Aorta (tissue), 5 donors: Measurements from ENCODE around the gene CCR5AS.

Source experiments
- ATAC-seq: fragments of 200-7000 bp; cut with Tn5 transposase; one replicate; pipeline ENCODE4 v1.9.1; 2022; ENCODE audit warnings: moderate library complexity; ENCODE audit not compliant: low FRiP score
- DNase-seq, 2 donors: peaks; one replicate each; pipeline ENCODE4 v3.0.0-alpha.2; 2020
- H3K27ac ChIP-seq, 2 donors: one replicate each; pipeline ENCODE4 v1.5.1; 2013; ENCODE audit warnings: low read length in 2 of 2, mild to moderate bottlenecking in 2 of 2, moderate library complexity in 2 of 2, control low read depth in 1 of 2, inconsistent platforms in 1 of 2, low read depth in 1 of 2
- H3K27me3 ChIP-seq, 2 donors: one replicate each; pipeline ENCODE4 v1.6.1; 2013; ENCODE audit warnings: control low read depth in 1 of 2, low read length in 1 of 2, mild to moderate bottlenecking in 1 of 2, moderate library complexity in 1 of 2; ENCODE audit not compliant: insufficient read depth in 2 of 2, control insufficient read depth in 1 of 2
- H3K36me3 ChIP-seq, 2 donors: one replicate each; pipeline ENCODE4 v1.6.1; 2013; ENCODE audit warnings: control low read depth in 1 of 2, low read length in 1 of 2, mild to moderate bottlenecking in 1 of 2; ENCODE audit not compliant: insufficient read depth in 2 of 2, control insufficient read depth in 1 of 2
- H3K4me1 ChIP-seq, 2 donors: one replicate each; pipeline ENCODE4 v1.6.1; 2013; ENCODE audit warnings: low read length in 2 of 2, control low read depth in 1 of 2, mild to moderate bottlenecking in 1 of 2, moderate library complexity in 1 of 2; ENCODE audit not compliant: insufficient read depth in 2 of 2, control insufficient read depth in 1 of 2
- H3K4me3 ChIP-seq, 2 donors: one replicate each; pipeline ENCODE4 v1.5.1; 2013; ENCODE audit warnings: low read length in 2 of 2, control low read depth in 1 of 2, mild to moderate bottlenecking in 1 of 2
- H3K9me3 ChIP-seq: one replicate; pipeline ENCODE4 v1.6.1; 2013; ENCODE audit warnings: mild to moderate bottlenecking, low read length; ENCODE audit not compliant: control insufficient read depth
- WGBS, 2 donors: extraction: QIAGEN DNeasy Blood & Tissue Kit; methylation state at CpG; one replicate each; pipeline ENCODE4 v1.1.7; 2013; 5-methylcytosine and 5-hydroxymethylcytosine counted together
- intact Hi-C, 2 donors: fragments of 100-400 bp; cut with DNase I; formaldehyde crosslinking; loops; one replicate each; pipeline versions ENCODE4 v1.14.2 to v1.15.0; 2022
- donor health status: healthy with polysubstance abuse.
- donor health status: Bipolar disorder and iron deficiency.
- donor health status: DM: no; HTN: no; CAD: no.
- donor health status: DM: no; HTN: no; CAD: no.
- donor health status: DM: yes; HTN: yes; CAD: no.

Gene CCR5AS

GRCh38 chr3:46419816-46420215, 12.9 kb upstream of the CCR5AS start:
- ATAC-seq = no peak
- Histone ChIP-seq H3K9me3 (no peaks in the 10 kb centered on the region), H3K36me3 (no peaks in the 10 kb centered on the region), H3K4me1 (no peaks in the 10 kb centered on the region), H3K4me3 (no peak overlapping the region), H3K27me3 (no peaks in the 10 kb centered on the region), H3K27ac (no peak overlapping the region)
- DNase-seq = no peak
- 94 to 96% methylated on average over 4 of the region's 4 CpGs for WGBS, 2 donors
- intact Hi-C loops = no loop called here

GRCh38 chr3:46417841-46418611, 11.2 kb upstream of the CCR5AS start:
- DNase-seq (no peak), ATAC-seq (no peak)
- intact Hi-C loops = no loop called here
- Histone ChIP-seq H3K9me3 (no peaks in the 10 kb centered on the region), H3K4me3 (no peak overlapping the region), H3K36me3 (no peaks in the 10 kb centered on the region), H3K27me3 (no peaks in the 10 kb centered on the region), H3K4me1 (no peaks in the 10 kb centered on the region), H3K27ac (no peak overlapping the region)
- 85 to 88% methylated on average over 9 of the region's 9 CpGs for WGBS, 2 donors

- H3K9me3 ChIP-seq = no peaks in the 10 kb centered on the region
- H3K4me3 ChIP-seq = no peak overlapping the region
- ATAC-seq = no peak
- intact Hi-C loops = no loop called here
- no peak for DNase-seq
- H3K27ac ChIP-seq = no peak overlapping the region
- H3K36me3 ChIP-seq = no peaks in the 10 kb centered on the region
- no peaks in the 10 kb centered on the region for H3K27me3 ChIP-seq
- H3K4me1 ChIP-seq = no peaks in the 10 kb centered on the region
- WGBS, 2 donors = 64 to 65% methylated on average over 7 of the region's 7 CpGs
Observed at GRCh38 chr3:46416811-46417510, 10.1 kb upstream of the CCR5AS start.

GRCh38 chr3:46416125-46416810, 9.4 kb upstream of the CCR5AS start:
- Histone ChIP-seq H3K27ac (no peak overlapping the region), H3K4me3 (no peak overlapping the region), H3K27me3 (no peaks in the 10 kb centered on the region), H3K36me3 (no peaks in the 10 kb centered on the region), H3K9me3 (no peaks in the 10 kb centered on the region), H3K4me1 (no peaks in the 10 kb centered on the region)
- intact Hi-C loops = no loop called here
- WGBS, 2 donors = 72 to 74% methylated on average over 10 of the region's 10 CpGs
- DNase-seq = no peak
- ATAC-seq = no peak

- 88 to 89% methylated on average over 4 of the region's 4 CpGs for WGBS, 2 donors
Observed at GRCh38 chr3:46414739-46415138, 7.9 kb upstream of the CCR5AS start.

GRCh38 chr3:46413951-46414350, 7.1 kb upstream of the CCR5AS start:
- intact Hi-C loops = no loop called here
- no peak for DNase-seq
- no peaks in the 10 kb centered on the region for H3K4me1 ChIP-seq

More at GRCh38 chr3:46414739-46415138, 7.9 kb upstream of the CCR5AS start:
- DNase-seq (no peak), ATAC-seq (no peak)
- H3K4me1 ChIP-seq = no peaks in the 10 kb centered on the region
- no peaks in the 10 kb centered on the region for H3K36me3 ChIP-seq
- no peak overlapping the region for H3K27ac ChIP-seq
- H3K9me3 ChIP-seq = no peaks in the 10 kb centered on the region
- intact Hi-C loops = no loop called here
- no peaks in the 10 kb centered on the region for H3K27me3 ChIP-seq
- H3K4me3 ChIP-seq = no peak overlapping the region

GRCh38 chr3:46412786-46413298, 6.0 kb upstream of the CCR5AS start:
- Histone ChIP-seq H3K9me3 (no peaks in the 10 kb centered on the region), H3K27ac (no peak overlapping the region), H3K27me3 (no peaks in the 10 kb centered on the region), H3K36me3 (no peaks in the 10 kb centered on the region), H3K4me3 (no peak overlapping the region), H3K4me1 (no peaks in the 10 kb centered on the region)
- WGBS, 2 donors = 57 to 80% methylated on average over 3 of the region's 3 CpGs
- DNase-seq (no peak), ATAC-seq (no peak)
- intact Hi-C loops = no loop called here

More at GRCh38 chr3:46413951-46414350, 7.1 kb upstream of the CCR5AS start:
- WGBS, 2 donors = 91 to 93% methylated on average over 5 of the region's 5 CpGs
- no peak for ATAC-seq
- Histone ChIP-seq H3K27me3 (no peaks in the 10 kb centered on the region), H3K27ac (no peak overlapping the region), H3K4me3 (no peak overlapping the region), H3K36me3 (no peaks in the 10 kb centered on the region), H3K9me3 (no peaks in the 10 kb centered on the region)

GRCh38 chr3:46411271-46411670, 4.4 kb upstream of the CCR5AS start:
- Histone ChIP-seq H3K27ac (no peak overlapping the region), H3K9me3 (no peaks in the 10 kb centered on the region), H3K4me1 (no peaks in the 10 kb centered on the region), H3K27me3 (no peaks in the 10 kb centered on the region), H3K36me3 (no peaks in the 10 kb centered on the region), H3K4me3 (no peak overlapping the region)
- intact Hi-C loops = no loop called here
- DNase-seq (no peak), ATAC-seq (no peak)
- WGBS, 2 donors = 77 to 100% methylated on average over 2 of the region's 2 CpGs
